Ovary (tissue), 9 donors: Measurements from ENCODE around the gene MPZL2. TPM values are rescaled to one million over a fixed set of nuclear protein-coding genes. Genes with fewer than 3 reads are reported as not detected.

Experiments used
- DNase-seq, 5 donors: peaks; one replicate each; pipeline ENCODE4 v3.0.0-alpha.2; 2019 to 2020
- H3K27ac ChIP-seq, 2 donors: fragments of 200-600 bp; one replicate each; pipeline versions ENCODE4 v1.5.1 to v1.8.0; 2019 to 2022
- H3K27me3 ChIP-seq: fragments of 200-600 bp; one replicate; pipeline ENCODE4 v1.8.0; 2022
- H3K36me3 ChIP-seq: fragments of 200-600 bp; sonication (generic); one replicate; pipeline ENCODE4 v1.5.1; 2019
- H3K4me1 ChIP-seq: one replicate; pipeline ENCODE4 v1.8.1; 2013; ENCODE audit warnings: mild to moderate bottlenecking, moderate library complexity; ENCODE audit not compliant: insufficient read depth
- H3K4me3 ChIP-seq: fragments of 200-600 bp; sonication (generic); one replicate; pipeline ENCODE4 v1.5.1; 2017
- H3K9me3 ChIP-seq, 2 donors: fragments of 200-600 bp in 1 of 2; sonication (generic) in 1 of 2; one replicate each; pipeline versions ENCODE4 v1.5.1 to v1.8.1; 2013 to 2019; ENCODE audit warnings: mild to moderate bottlenecking in 1 of 2, moderate library complexity in 1 of 2
- CTCF ChIP-seq, 3 donors: fragments of 450-650 bp in 2 of 3; fragments of 200-600 bp in 1 of 3; IDR thresholded peaks; one replicate each; pipeline versions ENCODE4 v1.5.1 to v1.8.0; 2016 to 2022; ENCODE audit warnings: antibody characterized with exemption in 3 of 3, mild to moderate bottlenecking in 1 of 3
- EP300 ChIP-seq: sonication (generic); formaldehyde crosslinking; IDR thresholded peaks from one replicate; pipeline ENCODE4 v1.6.1; 2017; ENCODE audit warnings: antibody characterized with exemption
- POLR2A ChIP-seq: fragments of 450-650 bp; IDR thresholded peaks from one replicate; pipeline ENCODE4 v1.6.1; 2017; ENCODE audit warnings: antibody characterized with exemption, mild to moderate bottlenecking, moderate library complexity
- WGBS, 3 donors: extraction: QIAGEN DNeasy Blood & Tissue Kit in 1 of 3; methylation state at CpG; one replicate each; pipeline versions ENCODE4 v1.1.5 to v1.1.7; 2013 to 2017; 5-methylcytosine and 5-hydroxymethylcytosine counted together
- intact Hi-C, 4 donors: fragments of 100-400 bp; cut with DNase I; formaldehyde crosslinking; loops; one replicate each; pipeline versions ENCODE4 v1.11.0 to v1.15.1; 2022 to 2023
- polyA plus RNA-seq, 2 donors: library from polyadenylated mRNA; stranded (reverse); fragments of 200-250 nt in 1 of 2; fragments of 350-450 nt in 1 of 2; fragmentation: Illumina TruSeq in 1 of 2; extraction: RNeasy Lipid Tissue Mini Kit (QIAGEN cat#74804) in 1 of 2; gene quantifications; one replicate each; pipeline ENCODE4 v1.2.3, GENCODE V29; 2013 to 2014
- total RNA-seq, 7 donors: library from RNA; depleted of rRNA in 2 of 7; stranded (reverse); fragments of >200 nt in 2 of 7; fragmentation: NEBNext Ultra II Directional in 3 of 7; extraction: Animal tissue kit (Norgen Biotek cat#: 25700) in 3 of 7; gene quantifications; one replicate each; pipeline versions ENCODE4 v1.1.0 to v1.2.4, GENCODE V29; 2016 to 2023
- donor health status: DM: no; HTN: no; CAD: no; lungs with moderate emphysema.
- donor health status: DM: no; HTN: no; CAD: no.
- donor health status: Bipolar disorder and iron deficiency.
- donor health status: DM: yes; HTN: yes; CAD: no.
- donor health status: DM: no; HTN: no; CAD: no.
- donor health status: DM: yes; HTN: yes; CAD: no.

MPZL2 gene
- total and polyA plus RNA-seq, 9 donors: 4.4 to 42.5 (median 9.6) TPM

DNA sequence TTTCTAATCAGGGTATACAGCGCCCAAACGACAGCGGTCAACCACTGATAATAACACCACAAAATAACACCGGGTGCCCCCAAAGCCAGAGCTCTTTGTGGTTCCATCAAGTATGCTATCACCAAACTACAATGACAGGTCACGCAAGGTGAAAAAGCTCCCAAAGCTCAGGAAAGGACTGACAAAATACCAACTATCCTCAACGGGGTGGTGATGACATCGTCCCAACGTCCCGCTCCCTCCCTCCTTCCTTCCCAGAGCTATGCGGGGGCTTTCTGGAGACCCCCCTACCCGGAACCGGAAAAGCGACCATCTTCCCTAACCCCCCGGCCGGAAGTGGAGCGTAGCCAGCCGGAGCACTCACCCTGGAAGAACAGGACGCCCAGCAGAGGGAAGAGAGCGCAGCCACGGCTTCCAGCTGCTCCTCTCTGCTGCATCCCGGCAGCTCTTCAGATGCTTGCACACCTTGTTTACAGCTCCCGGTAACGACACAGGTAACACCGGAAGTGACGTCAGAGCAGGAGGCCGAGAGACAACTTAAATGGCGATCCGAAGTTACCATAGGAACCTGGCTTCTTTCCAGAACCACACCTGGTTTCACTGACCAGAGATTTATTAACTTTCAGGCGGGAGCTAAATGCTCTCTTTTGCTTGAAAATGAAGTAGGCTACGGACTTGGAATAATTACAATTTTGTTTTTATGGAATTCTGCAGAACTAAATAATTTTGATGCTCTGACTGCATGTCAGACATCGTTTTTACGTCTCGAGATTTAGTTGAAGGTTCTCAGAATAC, 12.0 kb downstream of the MPZL2 start, which contains the start of gene MPZL3:
Gene MPZL3, minus strand, starts transcription at position 508 of the 795 bp plus-strand sequence. Its CDS starts 71 bp downstream, at position 437.
- WGBS, 3 donors: 2 to 3% (median 3%) methylated on average over 33 of the region's 33 CpGs
- DNase-seq: peak; percentile 43 to 66 (median 57)
- intact Hi-C loops: no loop called here
- peak within 1 kb of the TSS; percentile 42 for H3K4me3 ChIP-seq
- no peaks in the 10 kb centered on the region for H3K4me1 ChIP-seq
- no peaks in the 10 kb centered on the region for H3K36me3 ChIP-seq
- no peaks in the 10 kb centered on the region for H3K9me3 ChIP-seq
- H3K27me3 ChIP-seq: no peaks in the 10 kb centered on the region
- TF ChIP-seq POLR2A (no peak), EP300 (no peak), CTCF (IDR thresholded peaks at IDR 0.05) (no peak)
- H3K27ac ChIP-seq: no peak within 1 kb of the TSS

- no peak for DNase-seq
- WGBS, 3 donors: 52 to 71% (median 59%) methylated on average over 1 of the region's 1 CpG
These were observed 17.1 kb downstream of the MPZL2 start for GRCh38 chr11:118247041-118247440.

DNA sequence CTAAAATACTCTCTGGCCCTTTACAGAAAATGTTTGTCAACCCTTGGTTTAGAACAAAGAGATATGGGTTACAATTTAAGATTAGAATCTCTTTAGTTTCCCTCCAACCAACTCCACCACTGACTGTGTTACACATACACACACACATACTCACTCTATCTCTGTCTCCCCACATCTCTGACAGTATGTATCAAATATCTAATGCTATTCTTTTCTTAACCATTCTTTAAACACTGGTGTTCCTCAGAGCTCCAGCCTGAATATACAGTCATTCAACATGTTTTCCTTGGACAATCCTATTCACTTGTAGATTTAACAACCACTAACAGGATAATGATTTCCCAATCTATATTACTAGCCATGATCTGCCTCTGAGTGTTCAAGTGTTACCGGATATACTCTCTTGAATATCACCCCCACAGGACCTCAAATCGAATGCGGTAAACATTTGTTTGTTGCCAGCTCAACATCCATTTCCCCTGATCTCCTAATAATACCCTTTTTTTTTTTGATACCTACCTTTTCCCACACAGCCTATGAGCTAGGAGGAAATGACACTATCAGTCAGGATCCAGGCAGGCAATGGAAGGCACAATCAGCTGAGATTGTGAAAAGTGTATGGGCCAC, 18.0 kb downstream of the MPZL2 start:
- Histone ChIP-seq H3K9me3 (no peaks in the 10 kb centered on the region), H3K4me1 (no peaks in the 10 kb centered on the region), H3K36me3 (no peaks in the 10 kb centered on the region), H3K27ac (no peak overlapping the region), H3K4me3 (no peak overlapping the region), H3K27me3 (no peaks in the 10 kb centered on the region)
- intact Hi-C loops: no loop called here
- no peak for DNase-seq
- 87 to 92% (median 89%) methylated on average over 3 of the region's 3 CpGs for WGBS, 3 donors
- no peak for TF ChIP-seq CTCF (IDR thresholded peaks at IDR 0.05)
- TF ChIP-seq POLR2A: no peak
- no peak for TF ChIP-seq EP300

More at GRCh38 chr11:118247041-118247440, 17.1 kb downstream of the MPZL2 start:
- Histone ChIP-seq H3K27me3 (no peaks in the 10 kb centered on the region), H3K36me3 (no peaks in the 10 kb centered on the region), H3K4me3 (no peak overlapping the region), H3K27ac (no peak overlapping the region), H3K9me3 (no peaks in the 10 kb centered on the region), H3K4me1 (no peaks in the 10 kb centered on the region)
- intact Hi-C loops: no loop called here
- no peak for TF ChIP-seq POLR2A
- TF ChIP-seq EP300: no peak
- TF ChIP-seq CTCF (IDR thresholded peaks at IDR 0.05): no peak

GRCh38 chr11:118243993-118244762, 19.9 kb downstream of the MPZL2 start:
- H3K27me3 ChIP-seq: no peaks in the 10 kb centered on the region
- H3K4me3 ChIP-seq: no peak overlapping the region
- DNase-seq: no peak
- TF ChIP-seq EP300 (no peak), POLR2A (no peak), CTCF (IDR thresholded peaks at IDR 0.05) (no peak)
- H3K9me3 ChIP-seq: no peaks in the 10 kb centered on the region
- no peak overlapping the region for H3K27ac ChIP-seq
- H3K36me3 ChIP-seq: no peaks in the 10 kb centered on the region
- H3K4me1 ChIP-seq: no peaks in the 10 kb centered on the region
- 62 to 75% (median 65%) methylated on average over 3 of the region's 3 CpGs for WGBS, 3 donors
- intact Hi-C loops: no loop called here
